Measurements from ENCODE around the gene PXN.
"Not testable (repeated sequence)": the region's sequence is repeated elsewhere in the genome, so short reads cannot be mapped to it uniquely, and the experiment has no call there.

Gene PXN

GRCh38 chr12:120206228-120206627 is 59.3 kb downstream of the PXN start:
- no peak for DNase-seq

GRCh38 chr12:120204171-120204570 is 61.4 kb downstream of the PXN start:
- DNase-seq = no peak

GRCh38 chr12:120200364-120200800 is 65.1 kb downstream of the PXN start:
- DNase-seq = no peak

GRCh38 chr12:120199595-120200306 is 65.8 kb downstream of the PXN start:
- no peak for DNase-seq

GRCh38 chr12:120199025-120199424 is 66.5 kb downstream of the PXN start:
- DNase-seq = no peak

- DNase-seq = no peak
These were observed 68.0 kb downstream of the PXN start for GRCh38 chr12:120197542-120197887.

GRCh38 chr12:120196817-120197541 is 68.6 kb downstream of the PXN start:
- DNase-seq = not testable (repeated sequence)

GRCh38 chr12:120196363-120196762 is 69.2 kb downstream of the PXN start:
- DNase-seq = no peak

- no peak for DNase-seq
These were observed 70.8 kb downstream of the PXN start, which contains the start of gene GCN1 for GRCh38 chr12:120194534-120195395. Gene GCN1 (minus strand): TSS chr12:120194715. CDS start chr12:120194697, 18 bp downstream.

- no peak for DNase-seq
These were observed 71.3 kb downstream of the PXN start for GRCh38 chr12:120194226-120194533.

- DNase-seq = not testable (repeated sequence)
These were observed 72.2 kb downstream of the PXN start for GRCh38 chr12:120193286-120193685.

GRCh38 chr12:120190985-120191480 is 74.5 kb downstream of the PXN start:
- no peak for DNase-seq

- no peak for DNase-seq
These were observed 75.1 kb downstream of the PXN start for GRCh38 chr12:120190386-120190785.

- no peak for DNase-seq
These were observed 78.9 kb downstream of the PXN start for GRCh38 chr12:120186654-120187053.

GRCh38 chr12:120183211-120183631 is 82.3 kb downstream of the PXN start:
- no peak for DNase-seq

GRCh38 chr12:120181991-120182631 is 83.4 kb downstream of the PXN start:
- no peak for DNase-seq

GRCh38 chr12:120180975-120181374 is 84.6 kb downstream of the PXN start:
- no peak for DNase-seq

GRCh38 chr12:120175537-120175936 is 90.0 kb downstream of the PXN start:
- DNase-seq = no peak

- no peak for DNase-seq
These were observed 90.5 kb downstream of the PXN start for GRCh38 chr12:120175062-120175461.

GRCh38 chr12:120172053-120172452 is 93.5 kb downstream of the PXN start:
- DNase-seq = no peak

GRCh38 chr12:120170631-120171030 is 94.9 kb downstream of the PXN start:
- DNase-seq = no peak

- no peak for DNase-seq
These were observed 95.6 kb downstream of the PXN start for GRCh38 chr12:120169946-120170345.

- DNase-seq = no peak
These were observed 97.2 kb downstream of the PXN start for GRCh38 chr12:120168337-120168736.

All from SIG-M5 (cell line).